ENCODE results near the gene TRPC6.

The TRPC6 gene

GRCh38 chr11:101583251-101584128 lies at the start of gene TRPC6:
TRPC6 (minus strand) TSS chr11:101584007; CDS start chr11:101583503, 504 bp downstream.
- DNase-seq, result peak; percentile 63

- no peak for DNase-seq
Measured at GRCh38 chr11:101620026-101620425, 36.2 kb upstream of the TRPC6 start.

- no peak for DNase-seq
Measured at GRCh38 chr11:101618709-101619108, 34.9 kb upstream of the TRPC6 start.

- no peak for DNase-seq
Measured at GRCh38 chr11:101617735-101618332, 34.0 kb upstream of the TRPC6 start.

- no peak for DNase-seq
Measured at GRCh38 chr11:101612481-101612880, 28.7 kb upstream of the TRPC6 start.

GRCh38 chr11:101600924-101601323 lies 17.1 kb upstream of the TRPC6 start:
- no peak for DNase-seq

GRCh38 chr11:101586965-101587364 lies 3.2 kb upstream of the TRPC6 start:
- DNase-seq, result no peak

GRCh38 chr11:101584655-101585054 lies 848 bp upstream of the TRPC6 start:
- no peak for DNase-seq

GRCh38 chr11:101584129-101584515 lies 315 bp upstream of the TRPC6 start:
- no peak for DNase-seq

GRCh38 chr11:101582989-101583250 lies 887 bp downstream of the TRPC6 start:
- DNase-seq, result peak; percentile 55

GRCh38 chr11:101582236-101582988 lies 1.4 kb downstream of the TRPC6 start:
- DNase-seq, result no peak

GRCh38 chr11:101577461-101577860 lies 6.3 kb downstream of the TRPC6 start:
- no peak for DNase-seq

GRCh38 chr11:101576456-101576855 lies 7.4 kb downstream of the TRPC6 start:
- no peak for DNase-seq

- DNase-seq, result no peak
Measured at GRCh38 chr11:101574886-101575285, 8.9 kb downstream of the TRPC6 start.

- no peak for DNase-seq
Measured at GRCh38 chr11:101567071-101567470, 16.7 kb downstream of the TRPC6 start.

GRCh38 chr11:101566626-101567025 lies 17.2 kb downstream of the TRPC6 start:
- no peak for DNase-seq

- no peak for DNase-seq
Measured at GRCh38 chr11:101563166-101563565, 20.6 kb downstream of the TRPC6 start.

- DNase-seq, result no peak
Measured at GRCh38 chr11:101555366-101555765, 28.4 kb downstream of the TRPC6 start.

GRCh38 chr11:101553891-101554292 lies 29.9 kb downstream of the TRPC6 start:
- DNase-seq, result no peak

- no peak for DNase-seq
Measured at GRCh38 chr11:101552888-101553287, 30.9 kb downstream of the TRPC6 start.

GRCh38 chr11:101528541-101528940 lies 55.3 kb downstream of the TRPC6 start:
- DNase-seq, result no peak

GRCh38 chr11:101523634-101524260 lies 60.1 kb downstream of the TRPC6 start:
- no peak for DNase-seq

GRCh38 chr11:101523193-101523592 lies 60.6 kb downstream of the TRPC6 start:
- DNase-seq, result no peak
